Suprapubic skin (tissue), 4 donors: ENCODE measurements around the gene MAML1. TPM values are rescaled to one million over a fixed set of nuclear protein-coding genes. Genes with fewer than 3 reads are reported as not detected.

Source experiments
- DNase-seq, 2 donors: peaks; one replicate each; pipeline ENCODE4 v3.0.0-alpha.2; 2019; ENCODE audit warnings: low spot score in 2 of 2
- H3K27ac ChIP-seq: fragments of 200-600 bp; sonication (generic); one replicate; pipeline ENCODE4 v1.5.1; 2019
- H3K27me3 ChIP-seq: fragments of 200-600 bp; sonication (generic); one replicate; pipeline ENCODE4 v1.5.1; 2019
- H3K36me3 ChIP-seq: fragments of 200-600 bp; sonication (generic); one replicate; pipeline ENCODE4 v1.5.1; 2019
- H3K4me1 ChIP-seq: fragments of 200-600 bp; sonication (generic); one replicate; pipeline ENCODE4 v1.5.1; 2019
- H3K4me3 ChIP-seq: fragments of 200-600 bp; sonication (generic); one replicate; pipeline ENCODE4 v1.5.1; 2019; ENCODE audit warnings: mild to moderate bottlenecking
- H3K9me3 ChIP-seq: fragments of 200-600 bp; sonication (generic); one replicate; pipeline ENCODE4 v1.5.1; 2019
- EP300 ChIP-seq: sonication (generic); formaldehyde crosslinking; IDR thresholded peaks from one replicate; pipeline ENCODE4 v1.6.1; 2017; ENCODE audit warnings: antibody characterized with exemption
- POLR2A ChIP-seq, 2 donors: fragments of 450-650 bp; IDR thresholded peaks; one replicate each; pipeline ENCODE4 v1.6.1; 2017; ENCODE audit warnings: antibody characterized with exemption in 2 of 2, mild to moderate bottlenecking in 2 of 2, moderate library complexity in 2 of 2
- POLR2AphosphoS5 ChIP-seq, 3 donors: sonication (generic); formaldehyde crosslinking; IDR thresholded peaks; one replicate each; pipeline ENCODE4 v1.6.1; 2017; ENCODE audit warnings: antibody characterized with exemption in 3 of 3
- WGBS: methylation state at CpG from one replicate; pipeline ENCODE4 v1.1.5; 2018; 5-methylcytosine and 5-hydroxymethylcytosine counted together
- total RNA-seq, 4 donors: library from RNA; depleted of rRNA; stranded (reverse); fragments of >200 nt; gene quantifications; one replicate each; pipeline ENCODE4 v1.1.0, GENCODE V29; 2016
- TF ChIP-seq, protein P1 (sequence below), 2 donors: fragments of 200-600 bp in 1 of 2; fragments of 450-650 bp in 1 of 2; sonication (generic) in 1 of 2; IDR thresholded peaks; one replicate each; pipeline ENCODE4 v1.5.1; 2016 to 2019; ENCODE audit warnings: antibody characterized with exemption in 2 of 2, mild to moderate bottlenecking in 1 of 2, moderate library complexity in 1 of 2

Gene MAML1
- total RNA-seq, 4 donors from 2014 or later, result 26.5 to 45.0 (median 38.6) TPM

DNA sequence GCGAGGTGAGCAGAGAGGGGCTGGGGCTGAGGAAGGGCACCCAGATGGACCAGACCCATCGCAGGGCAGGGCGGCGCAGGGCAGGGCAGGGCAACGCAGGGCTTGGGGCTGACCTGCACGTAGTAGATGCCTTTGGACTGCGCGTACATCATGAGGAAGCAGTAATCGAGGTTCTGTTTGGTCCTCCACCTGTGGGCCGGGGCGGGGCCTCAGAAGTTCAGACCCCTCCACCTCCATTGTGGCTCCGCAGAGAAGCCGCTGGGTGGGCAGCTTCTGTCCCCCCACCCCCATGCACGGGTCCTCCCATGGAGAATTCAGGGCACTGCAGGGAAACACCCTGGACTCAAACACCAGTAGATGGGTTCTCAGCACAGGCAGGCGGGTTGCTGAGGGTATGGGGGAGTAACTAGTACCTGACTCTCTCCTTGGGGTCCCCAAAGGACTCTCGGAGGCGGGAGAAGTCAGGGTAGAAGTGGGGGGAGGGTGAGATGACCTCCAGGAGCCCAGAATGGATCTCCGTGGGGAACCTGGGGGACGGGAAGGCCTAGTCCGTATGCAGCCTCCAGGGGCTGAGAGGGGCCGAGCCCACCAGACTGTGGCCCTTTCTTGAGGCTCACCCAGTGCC is 67.6 kb downstream of the MAML1 start:
- WGBS, result 91% methylated on average over 20 of the region's 21 CpGs
- peak in 1 of 2 donors; percentile 77 for DNase-seq
- H3K27ac ChIP-seq, result no peak overlapping the region
- TF ChIP-seq POLR2A (IDR thresholded peaks at IDR 0.05), result no peak
- TF ChIP-seq EP300, result no peak
- TF ChIP-seq, protein P1, sequence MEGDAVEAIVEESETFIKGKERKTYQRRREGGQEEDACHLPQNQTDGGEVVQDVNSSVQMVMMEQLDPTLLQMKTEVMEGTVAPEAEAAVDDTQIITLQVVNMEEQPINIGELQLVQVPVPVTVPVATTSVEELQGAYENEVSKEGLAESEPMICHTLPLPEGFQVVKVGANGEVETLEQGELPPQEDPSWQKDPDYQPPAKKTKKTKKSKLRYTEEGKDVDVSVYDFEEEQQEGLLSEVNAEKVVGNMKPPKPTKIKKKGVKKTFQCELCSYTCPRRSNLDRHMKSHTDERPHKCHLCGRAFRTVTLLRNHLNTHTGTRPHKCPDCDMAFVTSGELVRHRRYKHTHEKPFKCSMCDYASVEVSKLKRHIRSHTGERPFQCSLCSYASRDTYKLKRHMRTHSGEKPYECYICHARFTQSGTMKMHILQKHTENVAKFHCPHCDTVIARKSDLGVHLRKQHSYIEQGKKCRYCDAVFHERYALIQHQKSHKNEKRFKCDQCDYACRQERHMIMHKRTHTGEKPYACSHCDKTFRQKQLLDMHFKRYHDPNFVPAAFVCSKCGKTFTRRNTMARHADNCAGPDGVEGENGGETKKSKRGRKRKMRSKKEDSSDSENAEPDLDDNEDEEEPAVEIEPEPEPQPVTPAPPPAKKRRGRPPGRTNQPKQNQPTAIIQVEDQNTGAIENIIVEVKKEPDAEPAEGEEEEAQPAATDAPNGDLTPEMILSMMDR (IDR thresholded peaks at IDR 0.05), result no peak
- TF ChIP-seq POLR2AphosphoS5 (IDR thresholded peaks at IDR 0.05), result no peak
- H3K27me3 ChIP-seq, result no peaks in the 10 kb centered on the region
- H3K4me3 ChIP-seq, result no peak overlapping the region
- H3K9me3 ChIP-seq, result no peaks in the 10 kb centered on the region
- peaks cover 41% of the 10 kb centered on the region for H3K36me3 ChIP-seq
- peaks cover 61% of the 10 kb centered on the region for H3K4me1 ChIP-seq

DNA sequence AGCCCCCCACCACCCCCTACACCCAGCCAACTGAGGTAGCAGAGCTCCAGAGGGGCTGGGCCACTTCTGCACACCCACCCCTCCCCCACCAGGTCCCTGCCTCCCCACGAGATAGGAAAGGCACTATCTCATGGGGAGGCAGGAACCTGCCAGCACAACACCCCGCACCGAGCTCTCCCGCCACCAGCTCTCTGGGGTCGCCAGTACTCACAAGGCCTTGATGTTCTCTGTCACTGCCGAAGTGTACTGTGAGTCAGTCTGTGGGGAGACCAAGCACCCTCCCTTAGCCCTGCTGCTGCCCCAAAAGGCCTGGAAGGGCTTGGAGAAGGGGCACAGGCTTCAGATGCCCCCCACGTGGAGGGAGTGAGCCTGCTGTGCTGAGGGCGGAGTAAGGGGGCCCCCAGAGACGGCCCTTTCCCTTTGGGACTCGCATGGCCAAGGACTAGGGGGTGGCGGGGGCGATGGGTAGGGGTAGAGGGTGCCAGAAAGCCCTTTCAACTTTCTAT is 68.1 kb downstream of the MAML1 start:
- H3K9me3 ChIP-seq, result no peaks in the 10 kb centered on the region
- H3K36me3 ChIP-seq, result peaks cover 41% of the 10 kb centered on the region
- no peak overlapping the region for H3K27ac ChIP-seq
- TF ChIP-seq POLR2AphosphoS5 (IDR thresholded peaks at IDR 0.05) (no peak), EP300 (no peak), POLR2A (IDR thresholded peaks at IDR 0.05) (no peak)
- TF ChIP-seq, protein P1 (IDR thresholded peaks at IDR 0.05), result no peak
- peaks cover 60% of the 10 kb centered on the region for H3K4me1 ChIP-seq
- H3K4me3 ChIP-seq, result no peak overlapping the region
- peak in 1 of 2 donors; percentile 72 for DNase-seq
- 89% methylated on average over 4 of the region's 12 CpGs for whole genome bisulfite sequencing
- no peaks in the 10 kb centered on the region for H3K27me3 ChIP-seq

DNA sequence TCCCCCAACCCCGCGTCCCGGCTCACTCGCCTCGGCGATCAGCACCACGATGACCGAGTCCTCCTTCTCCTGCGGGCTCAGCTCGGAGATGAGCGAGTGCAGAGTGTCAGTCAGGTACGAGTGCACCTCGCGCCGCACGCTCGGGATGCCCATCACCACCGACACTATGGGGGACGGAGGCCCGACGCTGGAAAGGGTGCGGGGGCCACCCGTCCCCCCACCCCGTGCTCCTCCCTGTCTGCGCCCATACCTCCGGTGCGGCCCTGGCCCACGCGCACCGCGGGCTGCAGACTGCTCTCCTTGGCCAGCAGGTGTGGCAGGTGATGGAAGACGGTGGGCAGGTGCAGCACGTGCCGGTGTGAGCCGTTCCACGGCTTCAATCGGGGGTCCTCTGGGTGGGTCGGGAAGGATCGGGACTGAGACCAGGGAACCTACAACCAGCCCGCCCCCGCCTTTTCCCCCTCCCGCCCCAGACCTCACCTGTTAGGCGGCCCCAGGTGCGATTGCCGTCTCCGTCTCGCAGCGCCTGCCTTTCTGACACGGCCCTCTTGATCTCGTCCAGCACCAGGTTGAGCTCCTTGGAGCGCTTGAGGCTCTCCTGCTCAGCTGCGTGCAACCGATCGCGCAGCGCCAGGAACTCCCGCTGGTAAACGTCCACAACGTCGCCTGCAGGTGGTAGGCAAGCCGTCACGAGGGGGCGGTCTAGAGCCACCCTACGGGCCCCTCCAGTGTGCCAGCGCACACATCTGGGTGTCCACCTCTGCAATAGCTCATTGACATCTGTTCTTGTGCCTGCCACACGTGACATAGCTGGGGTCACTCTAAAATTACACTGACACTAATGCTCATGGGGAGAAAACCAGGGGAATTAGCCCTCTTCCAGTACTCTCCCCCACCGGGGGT is 68.9 kb downstream of the MAML1 start:
- no peaks in the 10 kb centered on the region for H3K27me3 ChIP-seq
- H3K4me1 ChIP-seq, result peaks cover 57% of the 10 kb centered on the region
- H3K9me3 ChIP-seq, result no peaks in the 10 kb centered on the region
- H3K36me3 ChIP-seq, result peaks cover 41% of the 10 kb centered on the region
- no peak overlapping the region for H3K4me3 ChIP-seq
- no peak overlapping the region for H3K27ac ChIP-seq
- DNase-seq, result peak; percentile 85 to 88
- 58% methylated on average over 61 of the region's 67 CpGs for WGBS
- TF ChIP-seq, protein P1 (IDR thresholded peaks at IDR 0.05), result peak in 1 of 2 donors; percentile 70
- no peak for TF ChIP-seq POLR2A (IDR thresholded peaks at IDR 0.05)

DNA sequence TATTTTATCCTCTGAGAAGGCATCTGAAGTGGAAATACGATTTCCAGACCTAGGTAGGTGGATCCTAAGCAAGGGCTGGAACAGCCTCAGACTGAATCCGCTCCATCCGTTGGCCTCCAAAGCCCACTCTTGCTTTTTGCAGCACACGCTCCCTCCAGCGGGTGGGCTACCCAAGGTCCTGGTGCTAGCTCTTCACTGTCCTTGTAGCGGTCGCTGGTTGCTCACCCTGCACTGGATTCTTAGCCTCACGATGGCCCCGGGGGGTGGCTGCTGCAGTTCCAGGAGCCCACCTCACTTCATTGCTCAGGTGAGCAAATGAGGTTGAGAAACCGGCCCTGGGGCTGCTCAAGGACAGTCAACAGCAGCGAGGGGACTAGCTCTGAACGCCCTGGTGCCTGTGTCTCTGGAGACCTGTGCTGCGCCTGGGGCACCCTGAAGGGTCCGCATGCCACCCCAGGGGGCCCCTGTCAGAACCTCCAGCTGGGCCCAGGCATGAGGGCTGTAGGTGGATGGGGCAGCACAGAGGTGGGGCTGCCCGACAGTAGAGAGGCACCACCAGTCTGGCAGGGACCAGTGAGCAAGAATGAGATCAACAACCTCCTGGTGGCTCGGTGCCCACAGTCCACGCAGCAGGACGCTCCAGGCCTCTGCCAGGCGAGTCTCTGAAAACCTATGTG is 69.7 kb downstream of the MAML1 start:
- no peaks in the 10 kb centered on the region for H3K27me3 ChIP-seq
- H3K9me3 ChIP-seq, result no peaks in the 10 kb centered on the region
- H3K36me3 ChIP-seq, result peaks cover 39% of the 10 kb centered on the region
- no peak overlapping the region for H3K27ac ChIP-seq
- TF ChIP-seq POLR2AphosphoS5 (IDR thresholded peaks at IDR 0.05), result no peak
- TF ChIP-seq, protein P1 (IDR thresholded peaks at IDR 0.05), result no peak
- no peak for TF ChIP-seq POLR2A (IDR thresholded peaks at IDR 0.05)
- no peak for TF ChIP-seq EP300
- no peak for DNase-seq
- H3K4me1 ChIP-seq, result peaks cover 50% of the 10 kb centered on the region
- no peak overlapping the region for H3K4me3 ChIP-seq
- 89% methylated on average over 15 of the region's 19 CpGs for WGBS
